Measurements from ENCODE around the gene MAGI2. TPM values are rescaled to one million over a fixed set of nuclear protein-coding genes. Genes with fewer than 3 reads are reported as not detected.

Gene MAGI2
- total RNA-seq, 2 experiments from 2014 or later: 0.14 to 0.31 TPM

DNA sequence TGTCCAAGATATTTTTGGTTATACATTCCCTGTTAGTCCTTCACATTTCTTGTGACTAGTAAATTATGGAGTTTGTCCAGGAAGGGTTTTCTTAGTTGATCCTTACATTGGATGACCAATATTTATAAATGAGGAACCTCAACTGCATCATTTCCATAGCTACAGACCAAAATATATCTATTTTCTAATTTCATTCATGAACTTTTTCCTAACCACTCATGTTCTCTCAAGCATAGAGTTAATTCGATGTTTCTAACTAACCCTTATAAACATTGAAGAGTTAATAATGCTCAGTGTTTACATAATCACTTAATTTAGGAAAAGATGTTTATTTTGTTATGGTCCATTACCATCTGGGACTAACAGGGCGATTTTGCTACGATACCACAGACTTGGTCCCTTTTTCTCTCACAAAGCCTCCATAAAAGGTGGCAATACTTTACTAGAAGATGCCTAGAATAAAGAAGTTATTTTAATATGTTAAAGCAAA lies 591.0 kb downstream of the MAGI2 start:
- DNase-seq: no peak
- Mint-ChIP-seq H3K9me3 (peaks cover 2% of the 10 kb centered on the region), H3K27me3 (no peaks in the 10 kb centered on the region), H3K36me3 (no peaks in the 10 kb centered on the region), H3K4me1 (no peaks in the 10 kb centered on the region), H3K27ac (no peak overlapping the region), H3K4me3 (no peak overlapping the region)

DNA sequence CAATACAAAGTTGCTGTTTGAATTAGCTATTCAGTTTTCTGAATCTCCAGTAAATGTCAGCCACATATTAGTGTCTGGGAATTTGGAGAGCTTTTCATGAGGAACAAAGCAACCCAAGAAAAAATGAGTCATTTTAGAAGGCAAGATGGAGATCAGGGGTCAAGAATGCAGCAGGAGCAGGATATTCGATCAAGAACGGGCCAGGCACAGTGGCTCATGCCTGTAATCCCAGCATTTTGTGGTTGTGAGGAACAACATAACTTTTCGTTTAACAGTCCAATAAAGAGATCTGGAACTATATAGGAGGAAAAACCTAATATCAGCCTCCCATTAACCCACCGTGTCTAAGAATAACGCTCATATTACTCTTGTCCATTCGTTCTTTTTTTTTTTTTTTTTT lies 600.5 kb downstream of the MAGI2 start:
- H3K4me1 Mint-ChIP-seq: no peaks in the 10 kb centered on the region
- no peak overlapping the region for H3K4me3 Mint-ChIP-seq
- no peaks in the 10 kb centered on the region for H3K27me3 Mint-ChIP-seq

DNA sequence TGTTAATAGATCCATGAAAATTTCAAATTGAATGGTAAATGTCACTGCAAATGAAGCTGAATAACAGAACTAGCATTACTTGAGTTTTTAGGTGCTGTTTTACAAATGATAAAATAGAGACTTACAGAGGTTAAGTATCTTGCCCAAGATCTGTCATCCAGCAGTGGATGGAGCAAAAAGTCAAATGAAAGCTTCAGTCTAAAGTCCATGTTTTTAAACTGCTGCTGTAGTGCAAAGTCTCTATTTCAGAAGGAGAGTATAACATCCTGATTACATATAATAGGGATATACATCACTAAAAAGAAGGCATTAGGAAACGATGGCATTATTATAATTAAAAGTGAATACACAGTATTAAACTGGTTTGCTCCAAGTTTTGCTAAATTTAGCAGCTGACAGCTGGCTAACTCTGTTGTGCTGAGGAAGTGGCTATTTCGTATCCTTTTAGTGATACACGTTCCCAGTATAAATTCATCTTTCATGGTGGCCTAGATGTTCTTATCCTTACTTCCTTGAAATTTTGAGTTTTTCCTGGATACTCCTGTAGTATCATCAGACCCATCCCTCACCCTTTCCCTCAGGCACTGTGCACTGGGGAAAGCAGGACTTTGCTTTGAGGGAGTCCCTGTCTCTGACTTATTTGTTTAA lies 603.2 kb downstream of the MAGI2 start:
- Mint-ChIP-seq H3K4me3 (no peak overlapping the region), H3K4me1 (no peaks in the 10 kb centered on the region), H3K36me3 (no peaks in the 10 kb centered on the region), H3K27ac (no peak overlapping the region), H3K9me3 (no peaks in the 10 kb centered on the region), H3K27me3 (no peaks in the 10 kb centered on the region)
- no peak for DNase-seq

More for the DNA sequence above, 600.5 kb downstream of the MAGI2 start:
- DNase-seq: no peak
- Mint-ChIP-seq H3K27ac (no peak overlapping the region), H3K9me3 (no peaks in the 10 kb centered on the region), H3K36me3 (no peaks in the 10 kb centered on the region)

DNA sequence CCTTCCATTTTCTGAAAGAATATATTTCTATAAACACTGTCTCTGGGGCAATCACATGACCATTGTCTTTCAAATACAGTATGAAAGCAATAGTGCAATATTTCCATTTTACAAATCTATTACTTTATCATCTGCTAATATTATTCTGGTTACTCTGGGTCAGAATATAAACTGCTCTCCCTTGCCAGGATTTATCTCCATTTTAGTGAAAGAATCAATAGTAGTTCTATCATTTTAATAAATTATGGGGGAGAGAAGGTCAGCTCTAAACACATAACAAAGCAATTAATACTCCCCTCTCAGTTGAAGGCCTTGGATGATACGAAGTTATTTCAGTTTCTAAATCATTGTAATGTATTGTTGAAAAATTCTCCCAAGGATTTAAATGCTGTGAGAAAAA lies 608.3 kb downstream of the MAGI2 start:
- no peaks in the 10 kb centered on the region for H3K36me3 Mint-ChIP-seq
- no peak for DNase-seq
- no peaks in the 10 kb centered on the region for H3K9me3 Mint-ChIP-seq
- H3K27me3 Mint-ChIP-seq: no peaks in the 10 kb centered on the region
- no peak overlapping the region for H3K4me3 Mint-ChIP-seq
- no peak overlapping the region for H3K27ac Mint-ChIP-seq
- no peaks in the 10 kb centered on the region for H3K4me1 Mint-ChIP-seq

DNA sequence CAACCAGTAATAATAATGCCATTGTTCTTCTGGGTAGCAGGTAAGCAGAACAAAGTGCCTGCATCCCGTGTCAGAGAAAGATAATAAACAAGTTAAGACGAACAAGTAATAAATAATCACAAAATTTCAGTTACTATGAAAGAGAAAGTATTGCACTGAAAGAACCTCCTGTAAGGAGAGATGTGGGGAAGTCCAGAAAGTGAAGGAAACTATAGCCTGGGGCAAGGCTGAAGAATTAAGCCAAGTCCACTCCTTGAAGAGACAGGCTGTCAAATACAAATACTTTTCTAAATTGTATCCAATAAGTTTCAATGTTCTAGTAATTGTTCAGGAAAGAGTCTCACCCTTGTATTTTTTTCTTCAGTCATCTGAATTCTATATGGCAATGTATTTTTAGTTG lies 611.4 kb downstream of the MAGI2 start:
- DNase-seq: no peak
- Mint-ChIP-seq H3K4me1 (no peaks in the 10 kb centered on the region), H3K27me3 (no peaks in the 10 kb centered on the region), H3K27ac (no peak overlapping the region), H3K36me3 (no peaks in the 10 kb centered on the region), H3K4me3 (no peak overlapping the region), H3K9me3 (peaks cover 1% of the 10 kb centered on the region)

DNA sequence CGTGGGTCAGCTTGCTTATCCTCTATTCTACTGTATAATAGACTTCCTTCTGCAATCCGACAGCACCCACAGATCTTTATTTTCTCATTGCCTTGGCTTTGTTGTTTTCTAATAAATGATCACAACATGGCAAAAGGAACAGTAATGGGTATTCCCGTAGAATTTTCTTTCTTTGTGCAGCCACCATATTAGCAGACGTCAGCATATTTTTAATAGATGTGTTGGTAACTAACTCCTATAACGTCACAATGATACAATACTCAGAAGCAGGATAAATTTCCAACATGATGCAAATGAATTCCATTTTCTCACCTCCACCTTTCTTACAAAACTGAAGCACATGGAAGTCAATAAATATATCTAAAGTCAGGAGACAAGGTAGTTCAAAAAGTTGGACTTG lies 617.6 kb downstream of the MAGI2 start:
- no peak for DNase-seq
- Mint-ChIP-seq H3K4me3 (no peak overlapping the region), H3K36me3 (no peaks in the 10 kb centered on the region), H3K4me1 (no peaks in the 10 kb centered on the region), H3K27ac (no peak overlapping the region), H3K9me3 (peaks cover 5% of the 10 kb centered on the region), H3K27me3 (no peaks in the 10 kb centered on the region)

DNA sequence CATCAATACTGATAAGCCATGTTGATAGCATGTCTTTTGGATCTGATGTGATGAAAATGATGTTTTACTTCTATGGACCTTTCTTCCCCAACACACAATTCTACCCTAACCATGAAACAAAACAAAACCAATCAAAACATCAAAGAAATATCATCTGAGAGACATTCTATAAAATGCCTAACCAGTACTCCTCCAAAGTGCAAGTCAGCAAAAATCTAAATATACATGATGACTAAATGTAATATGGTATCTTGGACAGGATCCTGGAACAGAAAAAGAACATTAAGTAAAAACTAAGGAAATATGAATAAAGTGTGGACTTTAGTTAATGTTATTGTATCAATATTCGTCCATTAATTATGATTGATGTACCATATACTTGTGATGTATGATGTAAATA lies 625.1 kb downstream of the MAGI2 start:
- no peaks in the 10 kb centered on the region for H3K4me1 Mint-ChIP-seq
- H3K9me3 Mint-ChIP-seq: peaks cover 5% of the 10 kb centered on the region
- H3K27ac Mint-ChIP-seq: no peak overlapping the region
- H3K27me3 Mint-ChIP-seq: no peaks in the 10 kb centered on the region
- no peaks in the 10 kb centered on the region for H3K36me3 Mint-ChIP-seq
- no peak overlapping the region for H3K4me3 Mint-ChIP-seq
- no peak for DNase-seq

DNA sequence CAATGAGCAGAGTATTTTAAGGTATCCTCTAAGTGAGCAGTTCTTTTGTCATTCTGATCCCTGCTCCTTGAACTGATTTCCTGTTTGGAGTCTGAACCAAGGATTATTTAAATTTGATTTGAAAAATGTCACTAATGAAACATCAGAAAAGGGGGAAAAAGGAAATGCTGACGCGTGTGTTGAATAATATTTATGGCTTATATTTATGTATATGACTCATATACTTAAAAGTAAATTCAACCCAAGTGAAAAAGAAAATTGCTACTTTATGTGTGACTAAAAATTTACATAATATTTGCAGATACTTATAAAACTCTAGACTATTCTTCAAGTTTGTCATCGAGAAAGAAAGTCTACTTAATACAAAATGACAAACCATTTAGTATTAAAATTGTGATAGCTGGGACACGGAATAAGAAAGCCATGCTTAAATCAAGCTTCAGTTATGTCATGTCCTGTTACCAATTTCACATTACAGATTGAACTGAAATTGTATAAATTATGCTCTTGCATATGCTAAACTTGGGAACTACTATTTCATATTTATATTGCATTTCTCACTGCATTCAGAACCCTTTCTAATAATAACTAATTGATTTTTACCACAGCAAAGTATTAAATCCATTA lies 649.9 kb downstream of the MAGI2 start:
- Mint-ChIP-seq H3K36me3 (no peaks in the 10 kb centered on the region), H3K4me1 (no peaks in the 10 kb centered on the region), H3K9me3 (no peaks in the 10 kb centered on the region), H3K27me3 (no peaks in the 10 kb centered on the region), H3K27ac (no peak overlapping the region), H3K4me3 (no peak overlapping the region)
- no peak for DNase-seq

DNA sequence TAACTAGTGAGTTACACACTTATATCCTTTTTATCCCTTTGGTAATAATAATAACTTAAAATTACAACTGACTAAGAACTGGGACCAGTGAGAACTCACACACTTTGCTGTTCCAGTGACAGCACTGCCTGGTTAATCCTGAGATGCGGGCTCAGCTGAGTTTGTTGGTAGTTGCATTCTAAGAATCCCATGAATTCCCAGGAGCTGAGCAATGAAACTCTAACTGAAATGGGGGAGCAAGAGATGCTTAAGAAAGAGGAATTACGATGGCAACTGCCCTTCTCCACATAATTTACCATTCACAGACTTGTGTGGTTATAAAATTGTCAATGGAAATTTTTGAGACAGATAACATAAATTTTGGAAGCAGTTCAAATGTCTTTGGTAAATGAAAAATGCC lies 659.4 kb downstream of the MAGI2 start:
- Mint-ChIP-seq H3K27ac (no peak overlapping the region), H3K36me3 (no peaks in the 10 kb centered on the region), H3K27me3 (no peaks in the 10 kb centered on the region), H3K9me3 (peaks cover 8% of the 10 kb centered on the region), H3K4me3 (no peak overlapping the region), H3K4me1 (no peaks in the 10 kb centered on the region)
- no peak for DNase-seq

DNA sequence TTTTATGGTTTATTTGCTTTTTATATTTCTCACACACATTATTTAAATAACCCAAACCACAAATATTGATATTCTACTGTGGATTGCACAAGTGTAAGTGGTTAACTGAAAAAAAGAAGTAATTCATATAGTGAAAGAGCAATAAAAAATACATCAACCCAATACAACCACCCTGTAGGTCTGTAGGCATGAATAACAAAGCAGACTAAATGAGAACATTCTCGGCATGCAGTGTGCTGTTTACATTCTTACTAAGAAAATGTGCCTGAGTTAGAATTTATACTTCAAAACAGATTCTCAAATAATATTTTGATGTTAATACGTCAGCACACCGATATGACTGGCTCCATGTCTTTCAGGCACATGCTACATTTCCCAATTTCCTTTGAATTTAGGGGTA lies 660.8 kb downstream of the MAGI2 start:
- no peaks in the 10 kb centered on the region for H3K4me1 Mint-ChIP-seq
- no peak overlapping the region for H3K27ac Mint-ChIP-seq
- no peaks in the 10 kb centered on the region for H3K36me3 Mint-ChIP-seq
- no peaks in the 10 kb centered on the region for H3K27me3 Mint-ChIP-seq
- no peak overlapping the region for H3K4me3 Mint-ChIP-seq
- no peak for DNase-seq
- H3K9me3 Mint-ChIP-seq: peaks cover 8% of the 10 kb centered on the region

DNA sequence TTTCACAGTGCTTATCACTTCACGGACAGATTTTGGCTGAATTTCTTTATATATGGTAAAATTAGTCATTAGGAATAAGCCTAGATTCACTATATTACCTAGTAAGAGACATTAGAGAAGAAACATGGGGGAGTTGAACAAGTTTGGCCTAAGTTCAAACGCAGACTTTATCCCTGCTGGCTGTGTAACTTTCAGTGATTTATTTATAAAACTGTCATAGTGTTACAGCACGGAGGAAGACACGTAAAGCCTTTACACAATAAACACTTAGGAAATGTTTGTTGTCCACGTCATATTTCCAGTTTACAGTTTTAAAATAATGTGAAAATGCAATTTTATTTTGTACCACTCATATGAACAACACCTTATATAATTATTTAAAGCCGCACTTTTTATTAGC lies 661.5 kb downstream of the MAGI2 start:
- DNase-seq: no peak
- no peak overlapping the region for H3K4me3 Mint-ChIP-seq
- H3K9me3 Mint-ChIP-seq: peaks cover 8% of the 10 kb centered on the region
- no peaks in the 10 kb centered on the region for H3K36me3 Mint-ChIP-seq
- H3K27ac Mint-ChIP-seq: no peak overlapping the region
- no peaks in the 10 kb centered on the region for H3K27me3 Mint-ChIP-seq
- no peaks in the 10 kb centered on the region for H3K4me1 Mint-ChIP-seq

DNA sequence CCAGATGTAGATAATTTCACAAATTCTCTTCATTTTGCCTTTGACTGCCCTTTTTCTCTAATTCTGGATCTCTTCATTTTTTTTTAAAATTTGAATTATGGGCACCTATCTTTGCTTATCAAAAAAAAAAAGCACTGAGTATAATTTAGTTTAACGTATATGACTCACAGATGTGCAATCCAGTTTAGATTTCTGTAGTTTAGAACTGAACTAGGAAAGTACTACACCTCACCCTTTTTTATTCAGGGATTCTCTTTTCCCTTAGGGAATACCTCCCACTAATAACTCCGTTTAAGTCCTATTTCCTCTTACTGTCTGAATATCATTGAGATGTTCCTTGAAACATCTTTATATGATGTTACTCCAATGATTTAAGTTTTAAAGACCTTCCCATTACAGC lies 665.0 kb downstream of the MAGI2 start:
- no peaks in the 10 kb centered on the region for H3K27me3 Mint-ChIP-seq
- no peaks in the 10 kb centered on the region for H3K4me1 Mint-ChIP-seq
- H3K4me3 Mint-ChIP-seq: no peak overlapping the region
- no peak for DNase-seq
- H3K9me3 Mint-ChIP-seq: no peaks in the 10 kb centered on the region
- no peaks in the 10 kb centered on the region for H3K36me3 Mint-ChIP-seq
- H3K27ac Mint-ChIP-seq: no peak overlapping the region

DNA sequence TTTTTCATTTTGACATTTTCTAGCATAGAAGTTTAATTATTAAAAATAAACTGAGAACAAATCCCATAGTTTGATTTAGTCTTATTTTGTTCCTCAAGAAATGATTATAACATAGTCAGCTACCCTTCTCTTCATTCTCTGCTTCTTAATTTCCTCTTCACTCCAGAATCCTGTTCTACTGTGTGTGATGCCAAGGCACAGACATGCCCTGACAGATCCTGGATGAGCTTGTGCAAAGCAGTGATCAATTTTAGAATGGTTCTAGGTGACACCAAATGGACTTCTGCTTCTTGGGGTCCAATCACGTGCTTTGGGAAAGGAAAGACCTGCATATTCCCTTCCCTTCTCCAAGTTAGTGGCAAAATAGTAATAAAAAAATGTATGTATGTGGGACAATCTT lies 665.6 kb downstream of the MAGI2 start:
- Mint-ChIP-seq H3K27me3 (no peaks in the 10 kb centered on the region), H3K4me1 (no peaks in the 10 kb centered on the region), H3K36me3 (no peaks in the 10 kb centered on the region), H3K27ac (no peak overlapping the region), H3K4me3 (no peak overlapping the region), H3K9me3 (no peaks in the 10 kb centered on the region)
- DNase-seq: no peak

DNA sequence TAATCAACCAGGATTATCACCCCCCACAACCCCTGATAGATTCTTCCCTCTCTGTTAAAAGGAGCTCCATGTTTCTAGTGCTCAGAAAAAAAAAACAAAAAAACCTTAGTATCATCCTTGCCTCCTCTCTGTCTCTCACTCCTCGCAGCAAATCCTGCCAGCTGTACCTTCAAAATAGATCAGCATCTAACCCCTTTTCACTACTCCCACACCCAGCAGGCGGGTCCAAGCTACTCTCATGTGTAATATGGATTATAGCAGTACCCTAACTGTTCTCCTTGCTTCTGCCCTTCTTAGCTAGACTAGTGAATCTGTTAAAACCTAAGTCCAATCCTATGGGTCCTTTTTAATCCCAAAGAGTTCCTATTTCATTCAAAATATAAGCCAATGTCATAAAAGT lies 667.4 kb downstream of the MAGI2 start:
- no peaks in the 10 kb centered on the region for H3K36me3 Mint-ChIP-seq
- no peaks in the 10 kb centered on the region for H3K4me1 Mint-ChIP-seq
- no peaks in the 10 kb centered on the region for H3K27me3 Mint-ChIP-seq

DNA sequence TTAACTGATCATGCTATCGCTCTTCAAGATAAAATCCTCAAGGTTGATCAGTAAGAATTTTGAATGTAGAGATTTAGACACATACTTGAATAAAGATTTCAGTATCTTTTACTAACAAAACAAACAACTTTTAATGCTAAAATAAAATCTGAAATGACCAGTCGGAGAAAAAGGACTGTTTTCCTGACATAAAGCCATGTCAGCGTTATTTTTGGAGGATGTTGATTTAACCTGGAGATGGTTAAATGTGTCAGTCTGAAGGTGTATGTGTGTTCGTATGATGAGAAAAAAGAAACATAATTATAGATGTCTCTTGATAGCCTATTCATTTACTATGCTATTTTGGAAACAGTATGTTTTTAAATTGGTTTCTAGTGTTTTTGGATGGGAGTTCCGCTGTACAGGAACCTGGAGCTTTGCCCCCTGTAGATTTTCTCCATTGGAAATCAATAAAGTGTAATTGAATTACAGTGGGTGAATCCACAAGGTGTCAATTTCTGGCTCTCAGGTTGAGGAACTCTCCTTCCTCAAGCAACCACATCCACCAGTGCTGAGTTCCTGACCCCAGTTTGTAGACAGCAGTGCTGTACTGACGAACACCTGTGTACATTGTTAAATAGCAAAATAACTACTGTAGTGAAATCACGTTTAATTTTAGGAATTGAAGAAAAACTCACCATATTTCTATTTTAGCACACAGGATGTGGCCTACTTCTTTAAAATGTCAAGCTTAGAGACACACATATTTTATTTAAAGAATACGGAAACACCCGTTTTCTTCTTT lies 670.1 kb downstream of the MAGI2 start:
- H3K9me3 Mint-ChIP-seq: no peaks in the 10 kb centered on the region
- H3K4me1 Mint-ChIP-seq: no peaks in the 10 kb centered on the region
- H3K4me3 Mint-ChIP-seq: no peak overlapping the region
- no peak for DNase-seq
- H3K27ac Mint-ChIP-seq: no peak overlapping the region
- no peaks in the 10 kb centered on the region for H3K27me3 Mint-ChIP-seq
- H3K36me3 Mint-ChIP-seq: no peaks in the 10 kb centered on the region

More for the DNA sequence above, 667.4 kb downstream of the MAGI2 start:
- Mint-ChIP-seq H3K27ac (no peak overlapping the region), H3K4me3 (no peak overlapping the region), H3K9me3 (no peaks in the 10 kb centered on the region)
- DNase-seq: no peak

Data from activated naive CD8-positive, alpha-beta T cell treated with anti-CD3 and anti-CD28 coated beads for 36 hours (primary cell).